DLD1 (cell line): ENCODE results near the gene ARF1.

Experiments
- in situ Hi-C: cut with HindIII; loops from 2 replicates; pipeline ENCODE4 v1.10.0; 2017; ENCODE audit warnings: low sequenced_read_pairs

Gene ARF1

DNA sequence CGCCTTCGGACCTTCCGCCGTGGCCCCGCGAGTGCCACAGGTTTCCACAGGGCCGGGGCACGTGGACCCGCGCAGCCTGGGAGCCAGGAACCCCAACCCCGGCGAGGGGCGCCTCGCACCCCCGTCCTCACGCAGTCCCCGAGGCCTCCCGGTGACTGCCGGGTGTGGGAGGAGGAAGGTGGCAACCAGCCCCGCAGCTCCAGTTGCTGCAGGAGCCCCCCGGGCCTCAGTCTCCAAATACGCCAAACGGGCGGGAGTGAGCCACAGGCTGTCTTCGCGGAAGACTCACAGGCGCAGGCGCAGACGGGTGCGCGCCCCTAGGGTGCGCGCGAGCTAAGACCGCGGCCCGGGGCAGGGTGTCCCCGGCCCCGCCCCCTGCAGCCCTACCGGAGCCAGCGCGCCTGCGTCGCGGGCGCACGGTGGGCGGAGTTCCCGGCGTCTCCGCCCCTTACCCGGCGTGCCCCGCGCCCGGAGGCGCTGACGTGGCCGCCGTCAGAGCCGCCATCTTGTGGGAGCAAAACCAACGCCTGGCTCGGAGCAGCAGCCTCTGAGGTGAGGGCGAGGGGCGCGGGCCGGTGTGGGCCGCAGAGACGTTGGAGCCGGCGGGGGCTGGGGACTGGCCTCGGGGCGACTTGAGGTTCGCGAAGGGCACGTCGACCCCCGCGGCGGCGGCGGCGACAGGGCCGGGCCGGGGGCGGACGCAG lies at the start of gene ARF1:
ARF1 (plus strand) TSS at position 495 of the 704 bp plus-strand sequence. CDS start 14,407 bp downstream, outside the sequence.
- in situ Hi-C loops = no loop called here

DNA sequence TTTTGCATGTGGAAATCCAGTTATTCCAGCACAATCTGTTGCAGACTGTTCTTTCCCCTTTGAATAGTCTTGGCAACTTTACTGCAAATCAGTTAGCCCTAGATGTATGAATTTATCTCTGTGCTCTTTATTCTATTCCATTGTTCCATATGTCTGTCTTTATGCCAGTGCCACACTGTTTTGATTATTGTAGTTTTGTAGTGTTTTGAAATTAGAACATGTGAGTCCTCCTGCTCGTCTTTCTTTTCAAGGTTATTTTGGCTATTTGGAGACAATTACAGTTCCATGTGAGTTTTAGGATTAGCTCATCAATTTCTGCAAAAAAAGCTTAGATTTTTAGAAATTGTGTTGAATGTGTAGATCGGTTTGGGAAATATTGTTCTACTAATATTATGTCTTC lies 49.1 kb upstream of the ARF1 start:
- in situ Hi-C loops = no loop called here

DNA sequence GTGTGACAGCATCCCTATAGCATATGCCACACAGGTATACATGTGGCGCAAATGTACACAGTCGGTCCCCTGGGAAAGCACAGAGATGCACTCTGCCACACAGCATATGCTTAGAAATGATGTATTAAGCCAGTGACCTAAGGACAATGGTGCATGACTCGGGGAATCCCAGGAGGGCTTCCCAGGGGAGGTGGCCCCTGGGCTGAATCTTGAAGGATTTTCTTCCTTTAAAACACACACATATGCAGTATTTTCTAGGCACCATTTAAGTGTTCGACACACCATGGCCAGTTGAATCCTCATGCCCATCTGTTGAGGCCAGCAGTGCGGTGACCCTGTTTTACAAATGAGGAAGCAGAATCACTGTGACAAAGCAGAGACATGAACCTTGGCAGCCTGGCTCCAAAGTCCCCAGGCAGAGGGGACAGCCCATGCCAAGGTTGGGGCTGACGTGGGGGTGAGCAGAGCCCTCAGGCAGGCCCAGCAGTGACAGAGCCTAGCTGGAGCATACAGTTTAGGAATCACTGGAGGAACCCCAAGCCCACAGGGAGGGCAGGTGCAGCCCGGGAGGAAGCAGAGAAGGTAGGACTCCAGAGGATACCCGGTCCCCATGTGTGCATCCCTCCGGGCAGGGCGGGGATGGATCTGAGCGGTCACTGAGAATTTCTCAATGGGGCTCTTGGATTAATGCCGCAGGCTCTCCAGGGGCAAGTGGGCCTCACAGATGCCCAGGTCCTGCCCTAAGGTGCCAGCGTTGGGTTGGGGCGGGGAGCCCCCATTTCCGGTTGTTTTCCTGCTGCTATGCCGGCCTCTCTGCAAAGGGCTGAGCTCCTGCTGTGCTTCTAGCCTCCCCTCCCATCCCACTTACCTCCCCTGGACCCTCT lies 47.3 kb upstream of the ARF1 start:
- in situ Hi-C loops = no loop called here

DNA sequence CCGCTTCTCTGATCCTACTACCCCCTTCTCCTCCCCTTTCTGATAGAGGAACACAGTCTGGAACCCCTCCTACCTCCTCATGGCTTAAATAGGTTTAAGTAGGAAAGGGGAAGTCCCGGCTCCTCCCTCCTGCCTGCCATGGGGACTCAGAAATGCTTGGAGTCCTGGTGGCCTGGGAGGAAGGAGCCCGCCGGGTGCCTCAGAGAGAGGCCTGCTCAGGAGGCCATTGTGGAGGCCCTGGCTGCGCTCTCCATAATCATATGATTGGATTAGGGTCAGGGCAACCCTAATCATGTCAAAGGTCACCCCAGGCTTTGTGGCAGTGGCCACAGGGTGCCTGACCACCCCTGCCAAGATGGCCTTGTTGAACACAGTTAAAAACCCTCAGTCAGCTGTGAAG lies 46.7 kb upstream of the ARF1 start:
- in situ Hi-C loops = no loop called here

DNA sequence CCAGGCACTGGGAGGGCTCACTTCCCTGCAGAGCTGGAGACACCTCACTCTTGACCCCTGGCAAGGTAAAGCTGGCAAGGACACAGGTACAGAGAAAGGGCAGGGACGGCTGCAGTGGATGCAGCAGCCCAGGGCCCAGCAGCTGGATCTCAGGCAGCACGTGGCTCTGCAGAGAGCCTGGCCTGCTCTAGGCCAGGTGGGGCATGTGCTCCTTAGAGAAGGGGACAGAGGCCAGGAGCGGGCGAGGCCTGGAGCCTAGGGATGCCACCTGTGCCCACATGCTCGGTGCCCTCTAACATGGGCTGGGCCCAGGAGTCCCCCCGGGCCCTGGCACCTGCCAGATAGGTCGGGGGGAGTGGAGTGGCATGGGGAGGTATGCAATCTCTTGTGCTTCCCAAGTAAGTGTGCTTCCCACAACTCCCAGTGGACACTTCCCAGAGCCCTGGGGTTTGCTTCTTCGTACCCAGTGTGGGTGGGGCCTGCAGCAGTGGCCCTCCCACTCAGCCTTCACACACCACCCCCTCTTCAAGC lies 45.7 kb upstream of the ARF1 start:
- in situ Hi-C loops = no loop called here

DNA sequence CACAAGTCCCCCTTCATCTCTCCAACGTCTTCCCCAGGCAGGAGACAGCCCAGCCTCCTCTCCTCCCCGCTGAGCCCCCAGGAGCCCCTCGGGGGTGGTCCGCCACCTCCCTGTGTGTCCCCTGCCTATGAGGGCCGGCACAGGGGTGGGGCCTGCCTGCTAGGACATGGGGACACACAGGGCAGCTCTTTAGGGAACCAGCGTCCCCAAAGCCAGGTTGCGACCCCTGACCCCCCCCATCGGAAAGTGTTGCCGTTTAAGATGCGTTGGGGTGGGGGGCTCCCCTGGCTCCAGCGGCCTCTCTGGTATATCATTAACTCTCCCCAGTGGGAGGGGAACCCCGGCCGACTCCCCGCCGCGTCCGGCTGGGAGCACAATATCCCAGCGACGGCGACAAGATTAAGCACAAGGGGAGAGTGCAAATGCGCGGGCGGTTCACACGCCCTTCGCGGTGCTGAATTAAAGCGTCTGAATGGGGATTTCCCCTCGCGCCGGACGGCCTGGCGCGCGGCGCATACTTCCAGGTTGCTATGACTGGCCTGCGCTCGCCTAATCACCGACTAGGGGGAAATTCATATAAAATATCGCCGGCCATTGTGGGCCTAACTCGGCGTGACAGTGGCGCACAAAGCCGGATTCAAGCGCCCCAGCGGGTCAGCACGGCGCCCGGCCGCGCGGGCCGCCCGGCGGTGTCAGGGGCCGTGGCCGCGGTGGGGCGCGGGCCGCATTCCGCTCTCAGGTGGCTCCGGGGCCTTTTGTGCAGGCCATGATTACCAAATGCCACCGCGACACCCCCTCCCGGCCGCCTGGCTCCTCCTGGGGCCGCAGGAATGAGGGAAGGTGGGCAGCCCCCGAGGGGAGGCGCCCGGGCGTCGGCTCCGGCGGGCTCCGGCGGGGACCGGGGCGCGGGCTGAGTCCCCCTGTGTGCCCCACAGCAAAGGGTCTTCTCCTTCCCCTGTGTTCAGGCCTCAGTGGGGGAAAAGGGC lies 44.8 kb upstream of the ARF1 start:
- in situ Hi-C loops = no loop called here

DNA sequence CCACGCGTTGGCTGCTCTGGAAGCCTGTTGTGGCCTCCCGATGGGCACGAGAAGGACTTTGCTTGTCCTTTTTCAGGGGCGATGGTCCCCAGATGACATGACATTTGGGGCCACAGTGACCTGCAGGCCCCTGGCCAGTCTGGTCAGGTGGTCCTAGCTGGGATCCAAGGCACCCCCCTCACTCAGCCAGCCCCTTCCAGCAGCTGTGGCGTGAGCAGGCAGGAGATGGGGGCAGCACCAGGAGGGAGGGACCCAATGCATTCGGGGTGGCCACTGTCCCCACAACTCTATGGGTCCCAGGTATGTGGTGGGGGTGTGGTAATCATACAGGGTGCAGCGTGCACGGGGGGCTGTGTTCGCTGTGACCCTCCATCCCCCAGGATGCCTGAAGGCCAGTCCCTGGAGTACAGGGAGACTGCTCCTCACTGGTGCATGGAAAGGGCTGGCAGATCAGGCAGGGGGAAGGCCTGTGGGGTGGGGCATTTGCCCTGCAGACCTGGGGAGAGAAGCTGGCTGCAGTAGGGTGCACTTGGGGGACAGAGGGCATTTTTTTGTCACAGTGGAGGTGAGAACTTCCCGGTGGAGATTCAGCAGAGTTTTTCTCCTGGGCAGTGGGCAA lies 44.0 kb upstream of the ARF1 start:
- in situ Hi-C loops = no loop called here

DNA sequence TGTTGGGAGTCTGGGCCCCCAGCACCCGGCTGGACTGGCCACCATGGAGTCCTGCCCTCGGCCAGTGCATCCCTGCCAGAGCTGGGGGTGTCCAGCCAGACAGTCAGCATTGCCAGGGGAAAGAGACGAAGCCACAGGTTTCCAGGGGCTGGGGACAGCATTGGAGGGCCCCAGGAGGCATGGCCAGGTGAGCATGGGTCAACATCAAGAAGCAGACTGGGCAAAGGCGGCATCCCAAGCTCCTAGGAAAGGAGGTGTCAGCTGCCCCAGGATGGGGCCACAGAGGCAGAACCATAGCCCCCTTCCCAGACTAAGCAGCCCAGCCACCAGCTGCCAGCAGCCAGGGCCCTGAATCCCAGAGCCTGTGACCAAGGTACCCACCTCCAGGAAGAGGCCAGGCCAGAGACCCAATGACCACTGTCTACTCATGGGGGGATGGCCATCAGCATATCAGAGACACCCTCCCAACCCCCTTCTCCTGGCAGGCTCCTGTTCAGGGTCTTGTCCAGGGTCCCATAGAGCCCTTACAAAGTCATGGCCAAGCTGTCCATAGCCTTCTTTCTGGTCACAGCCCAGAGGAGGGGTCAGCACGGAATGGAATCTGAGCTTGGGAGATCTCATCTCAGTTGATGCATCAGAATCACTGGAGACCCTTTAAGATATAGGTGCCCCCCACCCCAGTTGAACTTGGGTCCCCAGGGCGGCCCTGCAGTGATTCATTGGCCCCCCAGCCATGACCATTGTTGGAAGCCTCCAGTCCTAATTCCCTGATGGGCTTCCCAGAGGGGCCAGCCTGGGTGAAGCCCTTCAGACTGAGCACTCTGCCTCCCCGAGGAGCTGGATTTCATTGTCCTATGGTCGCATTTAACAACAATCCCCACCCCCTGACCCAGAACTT lies 43.3 kb upstream of the ARF1 start:
- in situ Hi-C loops = no loop called here

DNA sequence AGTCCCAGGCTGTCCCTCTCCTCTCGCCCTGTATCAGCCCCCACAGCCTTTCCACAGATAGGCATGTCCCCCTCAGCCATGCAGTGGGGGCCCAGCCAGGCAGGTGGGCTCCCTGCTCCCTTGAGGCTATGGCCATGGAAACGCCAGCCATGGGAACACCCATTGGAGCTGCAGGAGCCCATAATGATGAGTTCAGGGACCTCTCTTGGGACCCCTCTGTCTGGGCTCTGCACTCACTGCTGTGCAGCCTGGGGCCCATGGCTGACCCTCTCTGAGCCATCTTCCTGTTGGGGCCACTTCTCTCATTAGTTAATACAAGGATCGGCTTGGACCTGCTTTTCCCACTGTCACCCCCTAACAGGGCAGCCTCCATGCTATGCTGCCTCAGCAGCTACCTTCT lies 42.5 kb upstream of the ARF1 start:
- in situ Hi-C loops = no loop called here

DNA sequence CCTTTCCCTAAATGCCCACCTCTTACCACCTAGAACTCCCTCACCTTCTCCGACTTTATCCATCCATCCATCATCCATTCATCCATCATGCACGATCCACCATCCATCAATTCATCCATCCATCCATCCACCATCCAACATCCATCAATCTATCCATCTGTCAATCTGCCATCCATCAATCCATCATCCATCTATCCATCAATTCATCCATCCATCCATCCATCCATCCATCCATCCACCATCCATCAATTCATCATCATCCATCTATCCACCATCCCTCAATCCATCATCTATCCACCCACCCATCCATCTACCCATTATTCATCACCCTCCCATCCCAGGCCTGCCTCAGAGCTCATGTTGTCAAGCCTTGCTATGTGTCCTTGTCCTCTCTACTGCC lies 41.2 kb upstream of the ARF1 start:
- in situ Hi-C loops = no loop called here

DNA sequence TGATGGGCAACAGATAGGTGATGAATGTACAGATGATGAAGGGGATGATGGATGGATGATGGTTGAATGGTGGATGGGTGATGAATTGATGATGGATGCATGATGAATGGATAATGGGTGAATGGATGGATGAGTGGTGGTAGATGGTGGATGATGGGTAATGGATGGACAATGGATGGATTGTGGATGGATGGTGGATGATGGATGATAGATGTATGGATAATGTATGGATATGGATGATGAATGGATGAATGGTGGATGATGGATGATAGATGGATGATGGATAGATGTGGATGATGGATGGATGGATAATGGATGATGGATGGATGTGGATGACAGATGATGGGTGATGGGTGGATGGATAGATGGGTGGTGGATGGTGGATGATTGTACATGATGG lies 40.0 kb upstream of the ARF1 start:
- in situ Hi-C loops = no loop called here

DNA sequence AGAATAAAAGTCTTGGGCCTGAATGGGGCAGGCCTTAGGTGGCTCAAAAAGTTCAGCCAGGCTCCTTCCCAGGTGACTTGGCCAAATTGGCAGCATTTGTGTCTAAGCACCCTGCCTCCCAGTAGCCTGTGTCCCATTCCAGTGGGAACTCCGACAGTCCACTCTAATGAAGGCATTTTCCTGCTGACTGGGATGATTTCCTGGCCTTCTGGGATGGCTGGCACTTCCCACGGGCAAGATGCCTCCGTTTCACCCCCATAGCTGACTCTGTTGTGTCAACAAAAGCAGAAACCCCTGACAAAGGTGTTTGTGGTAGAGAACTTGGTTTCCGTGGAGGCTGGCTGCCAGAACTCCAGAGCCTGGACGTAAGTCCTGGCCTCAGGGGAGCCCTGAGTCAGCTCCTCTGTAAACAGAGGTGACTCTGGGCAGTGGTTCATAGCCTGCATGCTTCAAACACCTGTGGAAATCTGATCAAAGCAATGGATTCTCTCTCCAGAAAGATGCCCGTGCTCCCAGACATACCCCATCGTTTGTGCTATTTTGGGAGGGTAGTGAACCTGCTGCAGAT lies 39.1 kb upstream of the ARF1 start:
- in situ Hi-C loops = no loop called here

DNA sequence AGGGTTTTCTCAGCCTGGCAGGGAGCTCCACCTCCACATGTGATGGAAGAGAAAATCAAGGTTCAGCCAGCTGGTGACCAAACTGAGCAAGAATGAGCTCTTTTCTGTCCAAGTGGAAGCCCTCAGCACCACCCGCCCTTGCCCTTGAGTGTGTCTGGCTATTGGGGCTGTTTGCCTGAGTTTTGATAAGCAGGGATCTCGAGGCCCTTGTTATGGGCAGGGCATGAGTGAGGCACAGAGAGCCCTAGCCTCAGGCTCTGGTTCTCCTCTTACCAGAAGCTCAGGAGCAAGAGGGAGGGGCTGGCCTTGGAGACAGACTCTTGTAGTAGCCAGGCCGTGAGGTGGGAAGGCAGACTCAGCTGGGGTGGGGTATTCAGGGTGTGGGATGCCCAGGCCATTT lies 37.5 kb upstream of the ARF1 start:
- in situ Hi-C loops = no loop called here

DNA sequence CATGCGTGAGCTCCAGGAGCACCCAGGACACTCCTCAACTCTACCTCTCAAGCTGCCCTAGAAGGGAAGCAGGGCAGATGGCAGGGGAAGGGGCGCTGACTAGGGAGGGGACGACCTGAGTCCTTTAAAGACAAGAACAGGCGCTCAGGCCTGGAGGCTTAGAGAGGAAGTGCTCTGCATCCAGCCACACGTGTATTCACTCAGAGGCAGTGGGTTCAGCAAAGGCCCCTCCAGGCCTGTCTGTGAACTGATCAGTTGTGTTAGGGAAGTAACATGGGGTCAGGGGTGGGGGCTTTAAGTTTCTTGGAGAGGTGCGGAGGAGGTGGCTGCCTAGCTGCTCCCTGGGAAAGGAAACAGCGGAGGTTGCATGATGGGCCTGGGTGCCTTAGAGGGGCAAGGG lies 37.1 kb upstream of the ARF1 start:
- in situ Hi-C loops = no loop called here

DNA sequence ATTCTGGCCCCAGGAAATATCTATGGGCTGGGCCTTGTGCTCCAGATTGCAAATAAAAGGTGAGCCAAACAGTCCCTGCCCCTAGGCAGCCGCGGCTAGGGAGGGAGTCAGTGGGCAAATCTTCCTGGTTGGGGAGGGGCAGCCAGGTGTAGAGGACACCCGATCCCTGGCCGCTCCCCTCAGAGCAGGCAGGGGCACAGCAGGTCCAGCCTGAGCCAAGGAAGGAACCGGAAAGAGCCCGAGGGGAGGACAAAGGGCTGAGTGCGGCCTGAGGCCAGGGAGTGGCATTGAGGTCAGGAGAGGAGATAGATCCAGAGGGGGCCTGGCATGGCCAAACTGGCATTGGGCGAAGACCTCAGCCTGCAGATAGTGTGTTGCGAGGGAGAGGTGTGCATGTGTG lies 36.6 kb upstream of the ARF1 start:
- in situ Hi-C loops = no loop called here

DNA sequence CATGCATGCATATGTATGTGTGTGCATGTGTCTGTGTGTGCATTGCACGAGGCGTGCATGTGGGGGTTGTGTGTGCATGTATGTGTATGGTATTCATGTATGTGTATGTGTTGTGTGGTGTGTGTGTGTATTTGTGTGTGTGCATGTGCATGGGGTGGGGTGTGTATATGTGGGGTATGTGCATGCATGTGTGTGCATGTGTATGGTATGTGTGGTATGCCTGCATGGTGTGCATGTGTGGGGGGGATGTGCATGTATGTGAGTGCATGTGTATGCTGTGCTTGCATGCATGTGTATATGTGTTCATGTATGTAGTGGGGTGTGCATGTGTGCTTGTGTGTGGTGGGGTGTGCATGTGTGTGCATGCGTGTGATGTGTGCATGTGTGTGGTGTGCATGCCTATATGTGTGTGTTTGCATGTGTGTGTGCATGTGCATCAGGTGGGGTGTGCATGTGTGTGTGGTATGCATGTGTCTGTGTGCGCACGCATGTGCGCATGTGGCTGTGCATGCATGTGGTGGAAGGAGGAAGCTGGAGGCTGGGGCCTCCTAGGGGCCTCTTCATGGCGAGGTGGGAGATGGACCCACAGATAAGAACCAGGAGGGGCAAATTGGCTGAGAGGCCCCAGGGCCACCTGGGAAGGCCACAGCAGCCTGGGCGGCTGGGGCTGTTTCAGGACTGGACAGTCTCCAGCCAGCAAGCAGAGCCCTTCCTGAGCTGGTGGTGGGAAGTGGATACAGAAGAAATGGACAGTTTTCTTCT lies 35.9 kb upstream of the ARF1 start:
- in situ Hi-C loops = no loop called here

DNA sequence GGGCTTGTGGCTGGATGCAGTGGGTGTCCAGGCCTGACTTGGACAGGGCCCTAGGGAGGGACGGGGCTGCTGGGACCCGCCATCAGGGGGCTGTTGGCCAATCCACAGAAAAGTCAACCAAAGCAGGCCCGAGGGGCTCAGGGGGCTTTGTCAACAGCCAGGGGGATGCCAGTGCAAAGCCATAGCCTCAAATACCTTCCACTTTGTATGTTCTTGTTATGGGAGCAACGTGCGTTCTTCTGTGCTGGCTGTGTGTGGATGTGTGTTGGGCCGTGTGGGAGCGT lies 35.4 kb upstream of the ARF1 start:
- in situ Hi-C loops = no loop called here

DNA sequence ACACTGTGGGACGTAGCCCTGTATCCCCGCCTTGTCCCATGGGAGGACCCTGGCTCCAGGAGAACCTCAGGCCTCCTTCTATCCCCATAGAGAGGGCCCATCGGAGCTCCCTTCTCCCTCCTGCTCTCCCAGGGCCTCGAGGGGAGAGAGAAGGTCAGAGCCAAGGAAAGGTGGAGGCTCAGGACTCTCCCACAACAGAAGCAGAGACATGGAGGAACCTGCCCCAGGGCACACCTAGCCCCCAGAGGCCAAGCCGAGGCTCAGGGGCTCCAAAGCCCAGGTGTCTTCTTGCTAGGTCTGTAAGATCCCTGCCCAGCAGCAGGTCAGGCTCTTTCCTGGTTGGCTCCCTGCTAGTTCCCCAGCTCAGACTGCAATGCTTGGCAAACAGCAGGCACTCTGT lies 34.4 kb upstream of the ARF1 start:
- in situ Hi-C loops = no loop called here
